AG04450 (cell line): ENCODE results near the gene NDST4. TPM values are rescaled to one million over a fixed set of nuclear protein-coding genes. Genes with fewer than 3 reads are reported as not detected.

Experiments
- CTCF ChIA-PET: fragments of 300-600, 350-600 bp; formaldehyde crosslinking; extraction: SDS; loops from one replicate; lab custom pipeline; 2022; ENCODE audit warnings: antibody characterized with exemption, inconsistent platforms; lab: Charles Lee
- POLR2A ChIA-PET: fragments of 350-600 bp; formaldehyde crosslinking; extraction: SDS; loops from one replicate; lab custom pipeline; 2021; ENCODE audit warnings: antibody characterized with exemption, inconsistent platforms; lab: Yijun Ruan, JAX
- DNase-seq: peaks from one replicate; pipeline ENCODE4 v3.0.0-alpha.2; 2011; ENCODE audit warnings: low read depth, low spot score
- H3K27ac ChIP-seq: one replicate; pipeline ENCODE4 v1.5.1; 2012; ENCODE audit warnings: low read depth, low read length, control low read depth
- H3K27me3 ChIP-seq: one replicate; pipeline ENCODE4 v1.6.0; 2012; ENCODE audit warnings: low read length; ENCODE audit not compliant: control insufficient read depth, insufficient read depth
- H3K4me3 ChIP-seq: 2 replicates; pipeline ENCODE4 v1.5.1; 2011; ENCODE audit warnings: mild to moderate bottlenecking, low read depth, low read length, control low read depth
- H3K9me3 ChIP-seq: 2 replicates; pipeline ENCODE4 v1.5.1; 2012; ENCODE audit warnings: low read length; ENCODE audit not compliant: control insufficient read depth, insufficient read depth
- polyA minus RNA-seq: library from RNA; depleted of rRNA, polyadenylated mRNA; stranded (reverse); fragments of >200 nt; gene quantifications from 2 replicates; pipeline ENCODE4 v1.2.3, GENCODE V29; 2011; rRNA and poly(A)+ RNA removed
- polyA plus RNA-seq: library from polyadenylated mRNA; depleted of rRNA; stranded (reverse); fragments of >200 nt; gene quantifications from 2 replicates; pipeline ENCODE4 v1.2.3, GENCODE V29; 2011; rRNA removed
- TF ChIP-seq, protein P1 (sequence below): IDR thresholded peaks from 2 replicates; pipeline ENCODE4 v1.5.1; 2011; ENCODE audit warnings: low read depth, low read length, control low read depth, inconsistent platforms

Gene NDST4
- not detected in 2 replicates for polyA plus RNA-seq
- not detected in 2 replicates for polyA minus RNA-seq

- H3K27ac ChIP-seq = no peak within 1 kb of the TSS
- ChIA-PET POLR2A (no interaction called here), CTCF (no interaction called here)
- no peak within 1 kb of the TSS for H3K4me3 ChIP-seq
- no peak for DNase-seq
- TF ChIP-seq, protein P1, sequence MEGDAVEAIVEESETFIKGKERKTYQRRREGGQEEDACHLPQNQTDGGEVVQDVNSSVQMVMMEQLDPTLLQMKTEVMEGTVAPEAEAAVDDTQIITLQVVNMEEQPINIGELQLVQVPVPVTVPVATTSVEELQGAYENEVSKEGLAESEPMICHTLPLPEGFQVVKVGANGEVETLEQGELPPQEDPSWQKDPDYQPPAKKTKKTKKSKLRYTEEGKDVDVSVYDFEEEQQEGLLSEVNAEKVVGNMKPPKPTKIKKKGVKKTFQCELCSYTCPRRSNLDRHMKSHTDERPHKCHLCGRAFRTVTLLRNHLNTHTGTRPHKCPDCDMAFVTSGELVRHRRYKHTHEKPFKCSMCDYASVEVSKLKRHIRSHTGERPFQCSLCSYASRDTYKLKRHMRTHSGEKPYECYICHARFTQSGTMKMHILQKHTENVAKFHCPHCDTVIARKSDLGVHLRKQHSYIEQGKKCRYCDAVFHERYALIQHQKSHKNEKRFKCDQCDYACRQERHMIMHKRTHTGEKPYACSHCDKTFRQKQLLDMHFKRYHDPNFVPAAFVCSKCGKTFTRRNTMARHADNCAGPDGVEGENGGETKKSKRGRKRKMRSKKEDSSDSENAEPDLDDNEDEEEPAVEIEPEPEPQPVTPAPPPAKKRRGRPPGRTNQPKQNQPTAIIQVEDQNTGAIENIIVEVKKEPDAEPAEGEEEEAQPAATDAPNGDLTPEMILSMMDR = no peak
- no peaks in the 10 kb centered on the region for H3K27me3 ChIP-seq
- no peaks in the 10 kb centered on the region for H3K9me3 ChIP-seq
These were observed at the start of gene NDST4 for GRCh38 chr4:115113506-115114106. Gene NDST4 (minus strand): TSS chr4:115113620. CDS start chr4:115077036, 36,584 bp downstream.

GRCh38 chr4:115159141-115159540, 45.7 kb upstream of the NDST4 start:
- POLR2A ChIA-PET = no interaction called here
- Histone ChIP-seq H3K4me3 (no peak overlapping the region), H3K9me3 (no peaks in the 10 kb centered on the region), H3K27me3 (no peaks in the 10 kb centered on the region), H3K27ac (no peak overlapping the region)
- DNase-seq = no peak
- TF ChIP-seq, protein P1 = no peak
- CTCF ChIA-PET = no interaction called here

GRCh38 chr4:115158296-115158695, 44.9 kb upstream of the NDST4 start:
- POLR2A ChIA-PET = no interaction called here
- CTCF ChIA-PET = no interaction called here
- Histone ChIP-seq H3K27me3 (no peaks in the 10 kb centered on the region), H3K4me3 (no peak overlapping the region), H3K9me3 (no peaks in the 10 kb centered on the region), H3K27ac (no peak overlapping the region)
- DNase-seq = no peak
- TF ChIP-seq, protein P1 = no peak

DNA sequence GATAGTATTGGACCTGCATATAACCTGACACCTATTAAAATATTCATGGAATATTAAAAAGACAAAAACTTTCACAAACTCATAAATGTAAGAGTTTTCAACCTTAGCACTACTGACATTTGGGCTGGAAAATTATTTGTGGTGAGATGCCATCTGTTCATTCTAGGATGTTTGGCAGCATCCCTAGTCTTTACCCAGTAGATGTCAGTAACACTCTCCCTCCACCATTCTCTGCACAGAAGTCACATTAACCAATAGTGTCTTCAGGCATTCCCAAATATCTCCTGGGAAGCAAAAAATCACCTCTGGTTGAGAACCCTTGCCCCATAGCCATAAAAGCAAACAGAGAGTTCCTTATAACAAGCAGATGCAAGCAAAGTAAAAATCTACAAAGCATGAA, 41.4 kb upstream of the NDST4 start:
- ChIA-PET POLR2A (no interaction called here), CTCF (no interaction called here)
- Histone ChIP-seq H3K27me3 (no peaks in the 10 kb centered on the region), H3K27ac (no peak overlapping the region), H3K4me3 (no peak overlapping the region), H3K9me3 (no peaks in the 10 kb centered on the region)
- DNase-seq = no peak
- TF ChIP-seq, protein P1 = no peak

DNA sequence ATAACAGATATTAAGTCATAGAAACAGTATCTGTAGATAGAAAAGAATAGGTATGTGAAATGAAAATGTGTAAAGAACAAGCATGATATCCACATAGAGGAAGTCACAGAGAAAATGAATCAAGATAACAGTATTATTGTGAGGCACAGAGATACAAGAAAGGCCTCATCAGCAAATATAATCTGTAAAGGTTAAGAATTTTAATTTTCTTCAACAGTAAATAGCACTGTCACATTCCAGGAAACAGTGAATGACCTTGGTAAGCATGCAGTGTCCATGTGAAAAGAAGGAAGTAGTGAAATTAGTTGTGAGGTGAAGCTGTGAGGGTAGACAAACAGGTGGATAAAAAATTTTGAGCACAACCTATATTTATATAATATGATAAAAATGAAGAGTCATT, 39.5 kb upstream of the NDST4 start:
- Histone ChIP-seq H3K27ac (no peak overlapping the region), H3K27me3 (no peaks in the 10 kb centered on the region), H3K4me3 (no peak overlapping the region), H3K9me3 (no peaks in the 10 kb centered on the region)
- TF ChIP-seq, protein P1 = no peak
- ChIA-PET CTCF (no interaction called here), POLR2A (no interaction called here)
- DNase-seq = no peak
